HCT116 (cell line): ENCODE data around the gene THAP3. TPM values are rescaled to one million over a fixed set of nuclear protein-coding genes. Genes with fewer than 3 reads are reported as not detected.

Source experiments
- ATAC-seq: fragments of 200-7000 bp; cut with Tn5 transposase; 2 replicates; pipeline ENCODE4 v1.9.1; 2020; ENCODE audit warnings: mild to moderate bottlenecking, moderate library complexity
- BruUV-seq: library from RNA; stranded (reverse); fragments of 400-500 nt; replicated peaks from 2 replicates; lab custom pipeline; 2021; lab: Mats Ljungman, UMichigan
- CTCF ChIA-PET: fragments of 300-600 bp; sonication (Branson Sonifier 250); formaldehyde crosslinking; loops from one replicate; lab custom pipeline; 2021; ENCODE audit warnings: antibody characterized with exemption; lab: Charles Lee
- POLR2A ChIA-PET: fragments of 300-600, 350-600 bp; sonication (Branson Sonifier 250); formaldehyde crosslinking; loops from one replicate; lab custom pipeline; 2021; ENCODE audit warnings: antibody characterized with exemption; lab: Charles Lee
- RAD21 ChIA-PET, 2 experiments: fragments of 300-600 bp; sonication (Branson Sonifier 250); formaldehyde crosslinking; loops; one replicate each; lab custom pipeline; 2023; ENCODE audit warnings: low total read pairs in 2 of 2; ENCODE audit not compliant: uncharacterized antibody in 2 of 2, unreplicated experiment in 2 of 2, low non-redundant PET in 1 of 2; lab: Charles Lee
- DNase-seq: peaks from one replicate; pipeline ENCODE4 v3.0.0-alpha.2; 2010; ENCODE audit warnings: low read depth, low spot score
- H2AFZ ChIP-seq: fragments of 200-600 bp; shearing (Covaris generic), sonication (generic); 2 replicates; pipeline ENCODE4 v1.6.1; 2017; ENCODE audit warnings: low read depth, mixed run types, mixed read lengths, antibody characterized with exemption, low read length; ENCODE audit not compliant: poor library complexity, severe bottlenecking
- H3K27ac ChIP-seq: 2 replicates; pipeline ENCODE4 v1.5.1; 2012; ENCODE audit warnings: low read depth, low read length
- H3K27me3 ChIP-seq: fragments of 200-600 bp; sonication (generic); 2 replicates; pipeline ENCODE4 v1.6.1; 2016; ENCODE audit warnings: mixed run types, low read length, mixed read lengths; ENCODE audit not compliant: insufficient read depth
- H3K36me3 ChIP-seq, 2 experiments: fragments of 200-500 bp in 1 of 2; fragments of 200-600 bp in 1 of 2; sonication (Bioruptor generic) in 1 of 2; sonication (generic) in 1 of 2; 2 replicates each; pipeline versions ENCODE4 v1.5.1 to v1.6.1; 2014 to 2016; ENCODE audit warnings: low read length in 2 of 2, inconsistent platforms in 1 of 2, mixed read lengths in 1 of 2, mixed run types in 1 of 2; ENCODE audit not compliant: insufficient read depth in 2 of 2, control insufficient read depth in 1 of 2
- H3K4me1 ChIP-seq, 2 experiments: fragments of 200-600 bp in 1 of 2; sonication (generic) in 1 of 2; 2 replicates each; pipeline versions ENCODE4 v1.5.1 to v1.6.1; 2012 to 2017; ENCODE audit warnings: low read length in 2 of 2, inconsistent platforms in 1 of 2, mild to moderate bottlenecking in 1 of 2, mixed read lengths in 1 of 2, mixed run types in 1 of 2, moderate library complexity in 1 of 2; ENCODE audit not compliant: insufficient read depth in 2 of 2, control insufficient read depth in 1 of 2
- H3K4me2 ChIP-seq: fragments of 200-600 bp; sonication (generic); 2 replicates; pipeline ENCODE4 v1.6.1; 2017; ENCODE audit warnings: mixed run types, low read length, mixed read lengths
- H3K4me3 ChIP-seq, 2 experiments: fragments of 200-600 bp in 1 of 2; sonication (generic) in 1 of 2; replicated peaks in 1 of 2; 2 replicates each; pipeline ENCODE4 v1.5.1; 2011 to 2016; ENCODE audit warnings: low read length in 2 of 2, control low read depth in 1 of 2, low read depth in 1 of 2, mild to moderate bottlenecking in 1 of 2, mixed read lengths in 1 of 2, mixed run types in 1 of 2
- H3K79me2 ChIP-seq: fragments of 200-600 bp; sonication (generic); 2 replicates; pipeline ENCODE4 v1.6.1; 2017; ENCODE audit warnings: mild to moderate bottlenecking, mixed run types, low read length, moderate library complexity, mixed read lengths; ENCODE audit not compliant: insufficient read depth
- H3K9ac ChIP-seq: fragments of 200-600 bp; sonication (generic); 2 replicates; pipeline ENCODE4 v1.6.1; 2016; ENCODE audit warnings: low read length, mixed read lengths
- H3K9me2 ChIP-seq: fragments of 200-600 bp; sonication (generic), shearing (Covaris generic); 2 replicates; pipeline ENCODE4 v1.6.1; 2017; ENCODE audit warnings: mixed run types, mild to moderate bottlenecking, moderate library complexity; ENCODE audit not compliant: insufficient read depth
- H3K9me3 ChIP-seq, 2 experiments: fragments of 200-500 bp in 1 of 2; fragments of 200-600 bp in 1 of 2; sonication (Bioruptor generic) in 1 of 2; sonication (generic) in 1 of 2; 2 replicates each; pipeline ENCODE4 v1.6.1; 2014 to 2017; ENCODE audit warnings: low read length in 2 of 2, mixed read lengths in 2 of 2, inconsistent platforms in 1 of 2, low read depth in 1 of 2, mild to moderate bottlenecking in 1 of 2, mixed run types in 1 of 2, moderate library complexity in 1 of 2; ENCODE audit not compliant: control insufficient read depth in 1 of 2, insufficient read depth in 1 of 2
- H4K20me1 ChIP-seq: fragments of 200-600 bp; sonication (generic), shearing (Covaris generic); 2 replicates; pipeline ENCODE4 v1.6.1; 2017; ENCODE audit warnings: mixed run types, mild to moderate bottlenecking, moderate library complexity; ENCODE audit not compliant: insufficient read depth
- EGR1 ChIP-seq: IDR thresholded peaks from 2 replicates; pipeline ENCODE4 v1.6.1; 2012; ENCODE audit warnings: low read depth
- JUND ChIP-seq: IDR thresholded peaks from 2 replicates; pipeline ENCODE4 v1.6.1; 2012
- TCF7L2 ChIP-seq: IDR thresholded peaks from 2 replicates; pipeline ENCODE4 v1.7.0; 2011; ENCODE audit warnings: borderline replicate concordance, inconsistent platforms; ENCODE audit not compliant: insufficient read depth, insufficient read length; ENCODE audit errors: extremely low read depth
- ZFX ChIP-seq: fragments of 450-650 bp; IDR thresholded peaks from 2 replicates; pipeline ENCODE4 v1.6.1; 2017
- intact Hi-C: fragments of 100-400 bp; cut with micrococcal nuclease; formaldehyde crosslinking; loops from 2 replicates; pipeline ENCODE4 v1.10.0; 2022
- total RNA-seq: library from RNA; stranded (reverse); gene quantifications from one replicate; pipeline ENCODE4 v1.2.1, GENCODE V29; 2021; ENCODE audit not compliant: unreplicated experiment
- TF ChIP-seq, protein P1 (sequence below), 3 experiments: fragments of 200-600 bp in 1 of 3; sonication (generic) in 1 of 3; IDR thresholded peaks in 2 of 3; conservative IDR thresholded peaks in 1 of 3; 2 replicates each; pipeline ENCODE4 v1.5.1; 2012 to 2017; ENCODE audit warnings: low read depth in 2 of 3, low read length in 2 of 3, antibody characterized with exemption in 1 of 3, borderline replicate concordance in 1 of 3, control low read depth in 1 of 3, mild to moderate bottlenecking in 1 of 3, mixed read lengths in 1 of 3, mixed run types in 1 of 3, moderate library complexity in 1 of 3; ENCODE audit not compliant: insufficient read depth in 1 of 3
- TF ChIP-seq, protein P2 (sequence below): IDR thresholded peaks from 2 replicates; pipeline ENCODE4 v1.6.1; 2011; ENCODE audit warnings: mild to moderate bottlenecking, low read length, moderate library complexity; ENCODE audit not compliant: insufficient replicate concordance; ENCODE audit errors: extremely low read depth

The THAP3 gene
- total RNA-seq, 1 experiment from 2014 or later, result 23.1 TPM

DNA sequence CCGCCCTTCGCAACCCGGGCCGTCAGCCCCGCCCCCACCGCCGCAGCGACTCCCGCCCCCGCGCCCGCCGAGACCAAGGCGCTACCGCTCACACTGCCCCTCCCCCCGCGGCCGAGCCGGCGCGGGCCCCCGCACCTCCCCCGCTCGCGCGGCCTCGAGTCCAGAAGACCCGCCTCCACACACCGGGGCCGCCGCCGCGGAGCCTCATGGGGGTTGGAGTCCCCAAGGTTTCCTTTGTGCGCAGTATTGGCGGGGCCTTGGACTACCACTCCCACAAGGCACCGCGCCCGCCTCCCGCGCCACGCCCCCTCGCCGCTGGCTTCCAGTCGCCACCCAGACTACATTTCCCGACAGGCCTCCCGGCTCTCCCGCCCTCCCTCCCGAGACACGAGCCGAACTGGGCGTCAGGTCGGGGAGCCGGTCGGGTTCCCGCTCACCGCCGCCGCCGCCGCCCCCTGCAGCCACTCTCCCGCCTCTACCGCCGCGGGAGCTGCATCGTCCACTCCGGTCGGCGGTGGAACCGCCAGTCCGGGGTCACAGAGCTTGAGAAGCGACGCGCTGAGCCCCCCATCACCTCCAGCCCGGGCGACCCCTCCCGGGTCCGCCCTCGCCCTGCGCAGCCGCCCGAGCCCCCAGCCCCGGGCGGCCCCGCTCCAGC lies 11.2 kb upstream of the THAP3 start, which contains the start of gene PHF13 (continued):
- TF ChIP-seq, protein P1, sequence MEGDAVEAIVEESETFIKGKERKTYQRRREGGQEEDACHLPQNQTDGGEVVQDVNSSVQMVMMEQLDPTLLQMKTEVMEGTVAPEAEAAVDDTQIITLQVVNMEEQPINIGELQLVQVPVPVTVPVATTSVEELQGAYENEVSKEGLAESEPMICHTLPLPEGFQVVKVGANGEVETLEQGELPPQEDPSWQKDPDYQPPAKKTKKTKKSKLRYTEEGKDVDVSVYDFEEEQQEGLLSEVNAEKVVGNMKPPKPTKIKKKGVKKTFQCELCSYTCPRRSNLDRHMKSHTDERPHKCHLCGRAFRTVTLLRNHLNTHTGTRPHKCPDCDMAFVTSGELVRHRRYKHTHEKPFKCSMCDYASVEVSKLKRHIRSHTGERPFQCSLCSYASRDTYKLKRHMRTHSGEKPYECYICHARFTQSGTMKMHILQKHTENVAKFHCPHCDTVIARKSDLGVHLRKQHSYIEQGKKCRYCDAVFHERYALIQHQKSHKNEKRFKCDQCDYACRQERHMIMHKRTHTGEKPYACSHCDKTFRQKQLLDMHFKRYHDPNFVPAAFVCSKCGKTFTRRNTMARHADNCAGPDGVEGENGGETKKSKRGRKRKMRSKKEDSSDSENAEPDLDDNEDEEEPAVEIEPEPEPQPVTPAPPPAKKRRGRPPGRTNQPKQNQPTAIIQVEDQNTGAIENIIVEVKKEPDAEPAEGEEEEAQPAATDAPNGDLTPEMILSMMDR (IDR thresholded peaks at IDR 0.05 in 2 of 3, conservative IDR thresholded peaks at IDR 0.05 in 1 of 3; ENCODE audit: borderline replicate concordance in 1 of 3, insufficient read depth in 1 of 3, low read depth in 2 of 3, low read length in 2 of 3), result no peak
- no peak for TF ChIP-seq JUND
- TF ChIP-seq TCF7L2, result peak; percentile 54

DNA sequence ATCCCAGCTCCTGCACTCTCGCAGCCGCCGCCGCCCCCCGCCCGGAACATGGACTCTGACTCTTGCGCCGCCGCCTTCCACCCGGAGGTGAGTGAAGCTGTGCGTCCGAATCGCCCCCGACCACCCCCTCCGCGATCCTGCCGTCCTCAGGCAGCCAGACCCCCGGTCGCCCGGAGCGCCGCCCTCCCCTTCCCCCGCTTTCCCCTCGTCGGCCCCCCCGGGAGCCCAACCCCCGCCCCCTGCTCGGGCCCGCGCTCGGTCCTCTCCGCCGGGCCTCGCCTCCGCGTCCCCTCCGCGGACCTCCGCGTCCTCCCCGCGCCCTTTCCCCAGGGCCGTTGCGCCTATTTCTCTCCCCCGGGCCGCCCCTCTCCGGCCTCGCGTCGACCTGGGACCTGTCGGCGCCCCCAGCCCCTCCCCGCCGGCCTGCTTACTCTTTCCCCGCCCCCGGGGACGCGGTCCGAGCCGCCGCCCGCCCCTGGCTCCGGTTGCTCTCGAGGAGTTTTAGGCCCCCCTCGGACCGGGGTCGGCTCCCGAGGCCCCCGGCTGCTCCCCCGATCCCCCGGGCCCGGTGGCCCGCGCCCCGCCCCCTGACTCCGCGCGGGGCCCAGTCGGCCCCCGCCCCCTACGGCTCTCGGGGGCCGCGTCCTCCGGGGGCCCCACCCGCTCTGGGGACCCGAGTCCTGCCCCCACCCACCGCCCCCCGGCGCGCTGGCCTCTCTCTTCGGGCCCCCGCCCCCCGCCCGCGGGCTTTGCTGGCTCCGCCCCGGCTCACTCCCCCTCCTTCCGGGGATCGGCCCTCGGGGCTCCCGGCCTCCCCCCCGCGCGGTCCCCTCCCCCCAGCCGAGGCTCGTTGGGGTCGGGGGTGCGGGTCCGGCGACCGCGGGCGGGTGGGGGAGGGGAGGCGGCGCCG lies 10.4 kb upstream of the THAP3 start:
- peaks cover 8 to 43% of the 10 kb centered on the region in 2 experiments for H3K4me1 ChIP-seq
- ChIA-PET RAD21 (no interaction called here), CTCF (no interaction called here)
- no peaks in the 10 kb centered on the region for H3K9me2 ChIP-seq
- H3K27ac ChIP-seq, result peak overlapping the region; percentile 92
- ATAC-seq (peak; percentile 1), DNase-seq (no peak)
- intact Hi-C loops, result no loop called here
- peak overlapping the region; percentile 93 for H3K9ac ChIP-seq
- peaks cover 9 to 15% of the 10 kb centered on the region in 2 experiments for H3K36me3 ChIP-seq
- TF ChIP-seq, protein P2, sequence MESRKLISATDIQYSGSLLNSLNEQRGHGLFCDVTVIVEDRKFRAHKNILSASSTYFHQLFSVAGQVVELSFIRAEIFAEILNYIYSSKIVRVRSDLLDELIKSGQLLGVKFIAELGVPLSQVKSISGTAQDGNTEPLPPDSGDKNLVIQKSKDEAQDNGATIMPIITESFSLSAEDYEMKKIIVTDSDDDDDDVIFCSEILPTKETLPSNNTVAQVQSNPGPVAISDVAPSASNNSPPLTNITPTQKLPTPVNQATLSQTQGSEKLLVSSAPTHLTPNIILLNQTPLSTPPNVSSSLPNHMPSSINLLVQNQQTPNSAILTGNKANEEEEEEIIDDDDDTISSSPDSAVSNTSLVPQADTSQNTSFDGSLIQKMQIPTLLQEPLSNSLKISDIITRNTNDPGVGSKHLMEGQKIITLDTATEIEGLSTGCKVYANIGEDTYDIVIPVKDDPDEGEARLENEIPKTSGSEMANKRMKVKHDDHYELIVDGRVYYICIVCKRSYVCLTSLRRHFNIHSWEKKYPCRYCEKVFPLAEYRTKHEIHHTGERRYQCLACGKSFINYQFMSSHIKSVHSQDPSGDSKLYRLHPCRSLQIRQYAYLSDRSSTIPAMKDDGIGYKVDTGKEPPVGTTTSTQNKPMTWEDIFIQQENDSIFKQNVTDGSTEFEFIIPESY, result no peak
- TF ChIP-seq JUND (no peak), EGR1 (0 out of 2 replicates have a peak, but pooled peaks have one; percentile 25), ZFX (peak; percentile 21; the same call in 1 of the 2 replicates)
- TF ChIP-seq, all 23 proteins: peak for 2
- Histone ChIP-seq H4K20me1 (no peaks in the 10 kb centered on the region; the same call in 1 of the 2 replicates), H3K9me3 (no peaks in the 10 kb centered on the region), H2AFZ (no peak overlapping the region), H3K4me3 (peak overlapping the region; percentile 62 to 83), H3K4me2 (peak overlapping the region; percentile 80), H3K27me3 (no peaks in the 10 kb centered on the region), H3K79me2 (peaks cover 51% of the 10 kb centered on the region)
- POLR2A ChIA-PET, result no interaction called here
- no TSS peak for BruUV-seq
